Measurements from ENCODE around the gene ZNHIT2.

GRCh38 chr11:65119670-65119995 is 2.1 kb upstream of the ZNHIT2 start:
- TF ChIP-seq POLR2A (IDR thresholded peaks at IDR 0.05) (no peak), CTCF (IDR thresholded peaks at IDR 0.05 in 4 of 5, conservative IDR thresholded peaks at IDR 0.05 in 1 of 5) (no peak)

Measured in gastrocnemius medialis (tissue), 4 donors.